Breast epithelium (tissue), 3 donors: ENCODE results near the gene MRPL16.

Source experiments
- POLR2A ChIP-seq: fragments of 450-650 bp; IDR thresholded peaks from one replicate; pipeline ENCODE4 v1.6.1; 2016; ENCODE audit warnings: antibody characterized with exemption, mild to moderate bottlenecking, moderate library complexity
- POLR2AphosphoS5 ChIP-seq, 3 donors: sonication (generic); formaldehyde crosslinking; IDR thresholded peaks; one replicate each; pipeline ENCODE4 v1.6.1; 2017; ENCODE audit warnings: antibody characterized with exemption in 3 of 3
- TF ChIP-seq, protein P1 (sequence below), 3 donors: fragments of 450-650 bp; IDR thresholded peaks; one replicate each; pipeline ENCODE4 v1.5.1; 2016 to 2017; ENCODE audit warnings: antibody characterized with exemption in 3 of 3, mild to moderate bottlenecking in 3 of 3, moderate library complexity in 3 of 3

GRCh38 chr11:59760771-59761170 lies 49.8 kb downstream of the MRPL16 start:
- TF ChIP-seq, protein P1, sequence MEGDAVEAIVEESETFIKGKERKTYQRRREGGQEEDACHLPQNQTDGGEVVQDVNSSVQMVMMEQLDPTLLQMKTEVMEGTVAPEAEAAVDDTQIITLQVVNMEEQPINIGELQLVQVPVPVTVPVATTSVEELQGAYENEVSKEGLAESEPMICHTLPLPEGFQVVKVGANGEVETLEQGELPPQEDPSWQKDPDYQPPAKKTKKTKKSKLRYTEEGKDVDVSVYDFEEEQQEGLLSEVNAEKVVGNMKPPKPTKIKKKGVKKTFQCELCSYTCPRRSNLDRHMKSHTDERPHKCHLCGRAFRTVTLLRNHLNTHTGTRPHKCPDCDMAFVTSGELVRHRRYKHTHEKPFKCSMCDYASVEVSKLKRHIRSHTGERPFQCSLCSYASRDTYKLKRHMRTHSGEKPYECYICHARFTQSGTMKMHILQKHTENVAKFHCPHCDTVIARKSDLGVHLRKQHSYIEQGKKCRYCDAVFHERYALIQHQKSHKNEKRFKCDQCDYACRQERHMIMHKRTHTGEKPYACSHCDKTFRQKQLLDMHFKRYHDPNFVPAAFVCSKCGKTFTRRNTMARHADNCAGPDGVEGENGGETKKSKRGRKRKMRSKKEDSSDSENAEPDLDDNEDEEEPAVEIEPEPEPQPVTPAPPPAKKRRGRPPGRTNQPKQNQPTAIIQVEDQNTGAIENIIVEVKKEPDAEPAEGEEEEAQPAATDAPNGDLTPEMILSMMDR (IDR thresholded peaks at IDR 0.05): no peak
- no peak for TF ChIP-seq POLR2A
- no peak for TF ChIP-seq POLR2AphosphoS5 (IDR thresholded peaks at IDR 0.05)
